ENCODE results near the gene MCF2L2.

- TF ChIP-seq ZNF384 (IDR thresholded peaks at IDR 0.05) (no peak), TARDBP (IDR thresholded peaks at IDR 0.05) (no peak), ELF4 (IDR thresholded peaks at IDR 0.05) (no peak), FOXA1 (IDR thresholded peaks at IDR 0.05) (no peak)
These were observed 37.6 kb downstream of the MCF2L2 start for GRCh38 chr3:183390844-183391243.

Measured in HEK293T (cell line).